ENCODE results near the gene UGT2B10.

UGT2B10 gene

GRCh38 chr4:68858039-68858438, 42.2 kb downstream of the UGT2B10 start:
- Histone ChIP-seq H3K9me2 (ENCODE audit: low read depth, low read length) (no peaks in the 10 kb centered on the region), H3K27ac (ENCODE audit: low read depth, low read length, poor library complexity, severe bottlenecking) (no peak overlapping the region)
- TF ChIP-seq EZH2 (IDR thresholded peaks at IDR 0.05; ENCODE audit: borderline replicate concordance, low read length): no peak
- TF ChIP-seq, protein P1, sequence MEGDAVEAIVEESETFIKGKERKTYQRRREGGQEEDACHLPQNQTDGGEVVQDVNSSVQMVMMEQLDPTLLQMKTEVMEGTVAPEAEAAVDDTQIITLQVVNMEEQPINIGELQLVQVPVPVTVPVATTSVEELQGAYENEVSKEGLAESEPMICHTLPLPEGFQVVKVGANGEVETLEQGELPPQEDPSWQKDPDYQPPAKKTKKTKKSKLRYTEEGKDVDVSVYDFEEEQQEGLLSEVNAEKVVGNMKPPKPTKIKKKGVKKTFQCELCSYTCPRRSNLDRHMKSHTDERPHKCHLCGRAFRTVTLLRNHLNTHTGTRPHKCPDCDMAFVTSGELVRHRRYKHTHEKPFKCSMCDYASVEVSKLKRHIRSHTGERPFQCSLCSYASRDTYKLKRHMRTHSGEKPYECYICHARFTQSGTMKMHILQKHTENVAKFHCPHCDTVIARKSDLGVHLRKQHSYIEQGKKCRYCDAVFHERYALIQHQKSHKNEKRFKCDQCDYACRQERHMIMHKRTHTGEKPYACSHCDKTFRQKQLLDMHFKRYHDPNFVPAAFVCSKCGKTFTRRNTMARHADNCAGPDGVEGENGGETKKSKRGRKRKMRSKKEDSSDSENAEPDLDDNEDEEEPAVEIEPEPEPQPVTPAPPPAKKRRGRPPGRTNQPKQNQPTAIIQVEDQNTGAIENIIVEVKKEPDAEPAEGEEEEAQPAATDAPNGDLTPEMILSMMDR (IDR thresholded peaks at IDR 0.05; ENCODE audit: low read length): no peak

GRCh38 chr4:68859655-68860054, 43.9 kb downstream of the UGT2B10 start:
- TF ChIP-seq, protein P1 (IDR thresholded peaks at IDR 0.05; ENCODE audit: low read length): no peak
- TF ChIP-seq EZH2 (IDR thresholded peaks at IDR 0.05; ENCODE audit: borderline replicate concordance, low read length): no peak
- Histone ChIP-seq H3K4me2 (ENCODE audit: low read length) (no peak overlapping the region), H3K27me3 (ENCODE audit: insufficient read depth, low read length) (no peaks in the 10 kb centered on the region), H3K4me3 (ENCODE audit: low read depth, low read length, poor library complexity, severe bottlenecking) (no peak overlapping the region), H3K36me3 (ENCODE audit: insufficient read depth, low read length) (no peaks in the 10 kb centered on the region), H3K27ac (ENCODE audit: low read depth, low read length, poor library complexity, severe bottlenecking) (no peak overlapping the region), H3F3A (ENCODE audit: insufficient read depth, low read length) (no peaks in the 10 kb centered on the region), H3K4me1 (ENCODE audit: insufficient read depth, low read length, severe bottlenecking) (no peaks in the 10 kb centered on the region), H3K9ac (ENCODE audit: low read length) (no peak overlapping the region), H3K9me2 (ENCODE audit: low read depth, low read length) (no peaks in the 10 kb centered on the region), H3K9me3 (ENCODE audit: low read length) (no peaks in the 10 kb centered on the region), H4K20me1 (ENCODE audit: insufficient read depth, low read length) (no peaks in the 10 kb centered on the region), H3K79me2 (ENCODE audit: insufficient read depth, low read length) (no peaks in the 10 kb centered on the region), H2AFZ (ENCODE audit: low read length) (no peak overlapping the region)

More at GRCh38 chr4:68858039-68858438, 42.2 kb downstream of the UGT2B10 start:
- no peaks in the 10 kb centered on the region for H3F3A ChIP-seq (ENCODE audit: insufficient read depth, low read length)
- no peak overlapping the region for H2AFZ ChIP-seq (ENCODE audit: low read length)
- no peak overlapping the region for H3K4me2 ChIP-seq (ENCODE audit: low read length)
- H3K36me3 ChIP-seq (ENCODE audit: insufficient read depth, low read length): no peaks in the 10 kb centered on the region
- H3K4me1 ChIP-seq (ENCODE audit: insufficient read depth, low read length, severe bottlenecking): no peaks in the 10 kb centered on the region
- no peak overlapping the region for H3K4me3 ChIP-seq (ENCODE audit: low read depth, low read length, poor library complexity, severe bottlenecking)
- no peaks in the 10 kb centered on the region for H3K9me3 ChIP-seq (ENCODE audit: low read length)
- H4K20me1 ChIP-seq (ENCODE audit: insufficient read depth, low read length): no peaks in the 10 kb centered on the region
- H3K27me3 ChIP-seq (ENCODE audit: insufficient read depth, low read length): no peaks in the 10 kb centered on the region
- H3K9ac ChIP-seq (ENCODE audit: low read length): no peak overlapping the region
- no peaks in the 10 kb centered on the region for H3K79me2 ChIP-seq (ENCODE audit: insufficient read depth, low read length)

DNA sequence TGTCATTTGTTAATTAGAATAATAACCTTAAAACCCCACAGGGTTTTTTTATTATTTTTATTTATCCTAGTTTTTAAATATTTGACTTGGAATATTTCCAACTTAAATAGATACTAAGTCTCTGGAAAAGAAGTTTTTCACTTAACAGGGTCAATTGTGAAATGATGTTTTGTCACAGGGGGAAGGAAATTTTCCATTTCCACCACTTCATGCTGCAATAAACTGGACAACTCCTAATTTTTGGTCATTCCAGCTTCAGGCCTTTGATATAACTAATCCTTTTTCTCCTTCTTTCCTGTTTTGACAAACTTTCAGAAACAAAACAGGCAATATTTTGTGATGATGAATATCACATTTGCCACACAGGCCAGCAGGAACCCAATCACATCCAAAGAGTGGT, 45.3 kb downstream of the UGT2B10 start:
- TF ChIP-seq, protein P1 (IDR thresholded peaks at IDR 0.05; ENCODE audit: low read length): no peak
- no peak for TF ChIP-seq EZH2 (IDR thresholded peaks at IDR 0.05; ENCODE audit: borderline replicate concordance, low read length)
- Histone ChIP-seq H3K79me2 (ENCODE audit: insufficient read depth, low read length) (no peaks in the 10 kb centered on the region), H3K4me2 (ENCODE audit: low read length) (no peak overlapping the region), H2AFZ (ENCODE audit: low read length) (no peak overlapping the region), H3K27ac (ENCODE audit: low read depth, low read length, poor library complexity, severe bottlenecking) (no peak overlapping the region), H3F3A (ENCODE audit: insufficient read depth, low read length) (no peaks in the 10 kb centered on the region), H3K9me3 (ENCODE audit: low read length) (no peaks in the 10 kb centered on the region), H3K27me3 (ENCODE audit: insufficient read depth, low read length) (no peaks in the 10 kb centered on the region), H3K9me2 (ENCODE audit: low read depth, low read length) (no peaks in the 10 kb centered on the region), H3K4me1 (ENCODE audit: insufficient read depth, low read length, severe bottlenecking) (no peaks in the 10 kb centered on the region), H3K4me3 (ENCODE audit: low read depth, low read length, poor library complexity, severe bottlenecking) (no peak overlapping the region), H3K36me3 (ENCODE audit: insufficient read depth, low read length) (no peaks in the 10 kb centered on the region), H3K9ac (ENCODE audit: low read length) (no peak overlapping the region), H4K20me1 (ENCODE audit: insufficient read depth, low read length) (no peaks in the 10 kb centered on the region)

All from OCI-LY1 (cell line).